PC-3 (cell line): ENCODE measurements around the gene LRRFIP1.

Source experiments
- EZH2 ChIP-seq: fragments of 300-600 bp; sonication (generic); IDR thresholded peaks from one replicate; pipeline ENCODE4 v1.6.1; 2017; ENCODE audit warnings: antibody characterized with exemption, mild to moderate bottlenecking, low read length; ENCODE audit not compliant: unreplicated experiment
- TF ChIP-seq, protein P1 (sequence below): fragments of 300-600 bp; sonication (generic); conservative IDR thresholded peaks from 2 replicates; pipeline ENCODE4 v1.5.1; 2017; ENCODE audit warnings: antibody characterized with exemption, low read depth, mild to moderate bottlenecking, low read length

DNA sequence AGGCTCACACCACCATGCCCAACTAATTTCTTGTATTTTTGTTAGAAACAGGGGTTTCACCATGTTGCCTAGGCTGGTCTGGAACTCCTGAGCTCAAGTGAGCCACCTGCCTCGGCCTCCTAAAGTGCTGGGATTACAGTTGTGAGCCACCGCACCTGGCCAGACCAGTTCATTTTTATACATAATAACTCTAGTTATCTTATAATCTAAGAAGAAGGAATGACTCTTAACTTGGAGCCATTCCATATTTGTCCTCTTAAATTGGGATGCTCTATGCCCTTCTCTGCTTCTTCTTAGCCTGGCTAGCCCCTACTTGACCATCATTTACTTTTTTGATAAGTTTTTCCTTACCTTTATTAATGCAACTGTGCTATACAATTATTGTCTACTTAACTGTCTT is 174.1 kb downstream of the LRRFIP1 start:
- TF ChIP-seq EZH2 = no peak
- TF ChIP-seq, protein P1, sequence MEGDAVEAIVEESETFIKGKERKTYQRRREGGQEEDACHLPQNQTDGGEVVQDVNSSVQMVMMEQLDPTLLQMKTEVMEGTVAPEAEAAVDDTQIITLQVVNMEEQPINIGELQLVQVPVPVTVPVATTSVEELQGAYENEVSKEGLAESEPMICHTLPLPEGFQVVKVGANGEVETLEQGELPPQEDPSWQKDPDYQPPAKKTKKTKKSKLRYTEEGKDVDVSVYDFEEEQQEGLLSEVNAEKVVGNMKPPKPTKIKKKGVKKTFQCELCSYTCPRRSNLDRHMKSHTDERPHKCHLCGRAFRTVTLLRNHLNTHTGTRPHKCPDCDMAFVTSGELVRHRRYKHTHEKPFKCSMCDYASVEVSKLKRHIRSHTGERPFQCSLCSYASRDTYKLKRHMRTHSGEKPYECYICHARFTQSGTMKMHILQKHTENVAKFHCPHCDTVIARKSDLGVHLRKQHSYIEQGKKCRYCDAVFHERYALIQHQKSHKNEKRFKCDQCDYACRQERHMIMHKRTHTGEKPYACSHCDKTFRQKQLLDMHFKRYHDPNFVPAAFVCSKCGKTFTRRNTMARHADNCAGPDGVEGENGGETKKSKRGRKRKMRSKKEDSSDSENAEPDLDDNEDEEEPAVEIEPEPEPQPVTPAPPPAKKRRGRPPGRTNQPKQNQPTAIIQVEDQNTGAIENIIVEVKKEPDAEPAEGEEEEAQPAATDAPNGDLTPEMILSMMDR = no peak
